GM19025 (cell line): ENCODE measurements around the gene MAP3K5.
"Not testable (repeated sequence)": the region's sequence is repeated elsewhere in the genome, so short reads cannot be mapped to it uniquely, and the experiment has no call there.

Experiments used
- ATAC-seq: cut with Tn5 transposase; IDR thresholded peaks from one replicate; pipeline ENCODE4 v1.9.1; 2021; ENCODE audit warnings: mild to moderate bottlenecking, low read depth, moderate library complexity; ENCODE audit not compliant: unreplicated experiment

MAP3K5 gene

DNA sequence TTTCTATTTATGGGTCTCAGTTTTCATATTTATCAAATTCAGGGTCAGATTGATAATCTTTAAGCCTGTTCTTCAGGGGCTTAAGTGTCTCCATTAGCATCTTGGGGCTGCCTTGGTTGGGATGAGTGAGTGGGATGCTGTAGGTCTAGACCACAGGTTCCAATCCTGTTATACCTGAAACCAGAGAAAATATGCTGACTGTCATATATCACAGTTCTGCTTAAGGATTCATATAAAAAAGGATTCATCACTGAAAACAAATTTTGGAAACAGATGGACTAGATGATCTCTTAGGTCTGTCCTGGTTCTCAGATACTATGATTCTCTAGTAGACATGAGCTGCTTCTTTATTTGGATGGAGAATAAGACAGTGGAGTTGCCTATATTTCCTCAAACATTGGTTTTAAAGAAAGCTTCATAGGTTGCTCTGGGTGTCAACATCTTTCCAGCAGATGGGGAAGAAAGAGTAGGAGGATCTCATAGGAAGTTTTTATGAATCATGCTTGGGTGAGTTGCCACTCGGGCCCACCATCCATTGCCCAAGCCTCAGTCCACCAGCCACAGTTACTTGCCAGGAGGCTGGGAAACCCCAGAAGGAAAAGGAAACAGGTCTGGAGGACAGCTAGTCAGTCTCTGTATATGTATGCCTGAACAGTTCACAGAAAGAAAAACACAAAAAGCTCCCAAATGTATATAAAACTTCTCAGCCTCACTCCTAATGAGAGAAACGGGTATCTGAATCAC is 199.2 kb downstream of the MAP3K5 start:
- no peak for ATAC-seq

DNA sequence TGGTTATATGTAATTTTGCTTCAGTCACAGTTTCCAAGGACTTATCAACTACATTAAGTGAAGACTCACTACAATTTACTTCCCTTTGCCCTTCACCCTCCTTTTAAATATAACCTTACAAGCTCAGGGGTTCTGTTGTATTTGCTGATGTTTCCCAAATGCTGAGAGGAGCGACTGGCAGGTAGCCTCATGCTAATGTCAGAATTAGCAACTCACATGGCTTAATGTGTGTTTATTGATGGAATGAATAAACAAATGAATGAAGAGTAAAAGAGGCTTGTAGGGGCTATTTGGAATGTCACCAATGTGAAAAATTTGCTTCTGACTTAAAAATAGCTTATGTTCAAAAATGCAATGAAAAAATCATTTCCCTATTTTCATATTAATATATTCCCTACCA is 200.7 kb downstream of the MAP3K5 start:
- no peak for ATAC-seq

DNA sequence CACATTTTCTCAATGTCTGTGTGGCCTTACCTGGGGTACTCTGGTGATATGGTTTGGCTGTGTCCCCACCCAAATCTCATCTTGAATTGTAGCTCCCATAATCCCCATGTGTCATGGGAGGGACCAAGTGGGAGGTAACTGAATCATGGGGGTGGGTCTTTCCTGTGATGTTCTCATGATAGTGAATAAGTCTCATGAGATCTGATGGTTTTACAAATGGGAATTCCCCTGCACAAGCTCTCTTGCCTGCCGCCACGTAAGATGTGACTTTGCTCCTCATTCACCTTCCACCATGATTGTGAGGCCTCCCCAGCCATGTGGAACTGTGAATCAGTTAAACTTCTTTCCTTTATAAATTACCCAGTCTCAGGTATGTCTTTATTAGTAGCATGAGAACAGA is 201.4 kb downstream of the MAP3K5 start:
- ATAC-seq, result not testable (repeated sequence)

DNA sequence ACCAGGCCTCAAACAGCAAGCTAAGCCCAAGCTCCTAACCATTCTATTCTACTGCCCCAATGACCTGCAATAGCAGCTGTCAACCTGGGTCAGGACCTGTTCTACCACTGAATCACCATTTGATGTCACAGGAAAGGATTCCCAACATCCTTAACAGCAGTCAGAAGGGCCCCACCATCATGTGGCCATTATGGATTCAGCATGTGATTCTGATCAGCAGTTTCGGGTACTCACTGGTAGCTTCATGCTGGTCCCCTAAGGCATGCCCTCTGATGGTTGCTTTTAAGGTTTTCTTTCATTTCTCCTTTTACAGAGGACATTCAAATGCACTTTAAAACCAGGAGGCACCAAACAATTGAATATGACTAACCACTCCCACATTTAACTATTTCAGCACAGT is 204.8 kb downstream of the MAP3K5 start:
- ATAC-seq, result no peak

DNA sequence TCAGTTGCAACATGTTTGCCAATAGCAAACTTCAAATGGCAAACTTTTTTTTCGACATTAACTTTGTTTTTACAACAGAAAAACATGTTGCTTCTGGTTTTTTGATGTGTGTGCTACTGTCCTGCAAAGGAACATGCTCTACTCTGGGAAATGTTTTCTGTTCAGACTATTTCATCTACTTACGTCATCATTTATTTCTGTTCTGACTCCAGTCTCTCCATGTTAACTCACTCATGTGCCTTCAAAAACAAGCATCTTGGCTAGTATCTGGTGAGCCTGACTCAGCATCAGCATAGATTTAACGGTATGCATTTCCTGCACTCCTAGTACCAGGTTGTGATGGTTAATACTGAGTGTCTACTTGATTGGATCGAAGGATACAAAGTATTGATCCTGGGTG is 206.0 kb downstream of the MAP3K5 start:
- ATAC-seq, result no peak

DNA sequence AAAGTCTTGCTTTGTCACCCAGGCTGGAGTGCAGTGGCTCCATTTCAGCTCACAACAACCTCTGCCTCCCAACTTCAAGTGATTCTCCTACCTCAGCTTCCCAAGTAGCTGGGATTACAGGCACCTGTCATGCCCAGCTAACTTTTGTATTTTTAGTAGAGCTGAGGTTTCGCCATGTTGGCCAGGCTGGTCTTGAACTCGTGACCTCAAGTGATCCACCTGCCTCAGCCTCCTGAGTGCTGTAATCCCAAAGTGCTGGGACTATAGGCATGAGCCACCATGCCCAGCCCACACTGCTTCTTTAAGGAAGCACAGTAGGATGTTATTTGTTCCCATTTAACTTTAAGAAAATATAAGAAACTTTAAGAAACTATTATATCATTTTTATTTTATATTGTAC is 206.8 kb downstream of the MAP3K5 start:
- ATAC-seq, result not testable (repeated sequence)

DNA sequence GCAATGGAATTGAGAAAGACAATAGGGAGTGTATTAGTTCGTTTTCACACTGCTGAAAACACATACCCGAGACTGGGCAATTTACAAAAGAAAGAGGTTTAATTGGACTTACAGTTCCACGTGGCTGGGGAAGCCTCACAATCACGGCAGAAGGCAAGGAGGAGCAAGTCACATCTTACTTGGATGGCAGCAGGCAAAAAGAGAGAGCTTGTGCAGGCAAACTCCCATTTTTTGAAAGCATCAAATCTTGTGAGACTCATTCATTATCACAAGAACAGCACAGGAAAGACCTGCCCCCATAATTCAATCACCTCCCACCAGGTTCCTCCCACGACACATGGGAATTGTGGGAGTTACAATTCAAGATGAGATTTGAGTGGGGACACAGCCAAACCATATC is 208.0 kb downstream of the MAP3K5 start:
- not testable (repeated sequence) for ATAC-seq

DNA sequence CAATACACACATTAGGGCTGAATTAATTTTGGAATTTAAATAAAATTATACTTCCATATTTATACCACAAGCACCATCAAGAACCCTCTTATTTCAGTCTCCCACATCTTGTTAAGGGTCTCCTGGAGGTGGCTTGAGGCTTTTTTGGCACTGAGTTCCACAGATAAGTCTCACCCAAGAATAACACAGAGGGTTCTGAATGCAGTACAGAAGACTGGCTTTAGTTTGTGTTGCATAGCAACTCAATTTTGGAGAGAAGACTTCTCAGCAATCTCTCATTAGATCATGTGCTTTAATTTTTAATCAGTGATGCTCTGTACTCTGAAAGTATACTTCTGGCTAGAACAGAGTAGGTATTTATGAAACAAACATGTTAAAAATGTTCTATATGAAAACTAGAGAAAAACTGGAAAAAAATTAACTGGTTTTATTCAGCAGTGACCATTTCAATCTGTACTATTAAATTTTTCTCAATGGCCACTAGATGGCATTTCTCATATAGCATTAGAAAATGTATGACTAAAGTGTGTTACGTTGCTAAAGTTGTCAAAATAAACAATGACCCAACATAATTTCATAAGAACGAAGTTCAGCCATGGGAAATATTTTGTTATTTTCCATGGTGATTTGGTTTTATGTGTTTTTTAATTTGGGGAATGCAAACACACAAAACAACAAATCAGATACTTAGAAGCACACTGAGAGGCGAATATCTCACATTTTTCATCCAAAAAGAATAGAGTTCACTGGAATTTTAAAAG is 209.4 kb downstream of the MAP3K5 start:
- no peak for ATAC-seq

DNA sequence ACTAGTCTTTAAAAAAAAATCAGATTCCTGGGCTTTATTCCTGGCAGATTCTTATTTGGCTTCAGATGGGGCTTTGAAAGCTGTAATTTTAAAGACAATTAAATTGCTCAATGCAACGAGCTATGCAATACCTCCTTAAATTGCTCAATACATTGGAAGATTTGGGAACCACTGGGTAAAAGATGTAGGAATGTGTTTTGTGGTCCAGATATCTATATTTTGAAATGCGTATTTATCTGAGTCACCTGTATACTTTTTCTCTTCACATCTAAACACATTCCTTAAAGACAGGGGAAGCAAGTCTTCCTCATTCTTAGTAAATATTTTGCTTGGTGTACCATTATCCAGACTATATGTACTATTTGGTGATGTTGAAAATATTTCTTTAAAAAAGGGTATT is 212.5 kb downstream of the MAP3K5 start:
- no peak for ATAC-seq

DNA sequence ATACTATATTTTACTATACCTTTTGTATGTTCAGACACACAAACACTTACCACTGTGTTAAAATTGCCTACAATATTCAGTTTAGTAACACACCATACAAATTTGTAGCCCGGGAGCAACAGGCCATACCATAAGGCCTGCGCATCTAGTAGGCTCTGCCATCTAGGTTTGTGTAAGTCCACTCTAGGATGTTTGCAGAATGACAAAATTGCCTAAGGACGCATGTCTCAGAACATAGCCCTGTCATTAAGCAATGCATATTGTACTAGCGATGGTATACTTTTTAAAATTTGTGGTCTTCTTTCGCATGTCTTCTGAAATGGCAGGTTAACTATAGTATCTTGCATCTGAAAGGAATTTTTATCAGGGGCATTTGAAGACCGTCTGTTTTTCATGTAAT is 215.5 kb downstream of the MAP3K5 start:
- no peak for ATAC-seq

DNA sequence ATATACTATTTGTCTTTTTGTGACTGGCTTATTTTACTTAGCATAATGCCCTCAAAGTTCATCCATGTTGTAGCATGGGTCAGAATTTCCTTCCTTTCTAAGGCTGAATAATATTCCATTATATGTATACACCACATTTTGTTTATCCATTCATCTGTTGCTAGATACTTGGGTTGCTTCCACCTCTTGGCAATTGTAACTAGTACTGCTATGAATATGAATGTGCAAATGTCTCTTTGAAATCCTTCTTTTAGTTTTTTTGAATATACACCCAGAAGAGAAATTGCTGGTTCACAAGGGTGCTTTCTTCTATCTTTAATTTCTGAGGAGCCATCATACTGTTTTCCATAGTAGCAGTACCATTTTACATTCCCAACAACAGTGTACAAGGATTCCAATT is 220.8 kb downstream of the MAP3K5 start:
- ATAC-seq, result no peak

DNA sequence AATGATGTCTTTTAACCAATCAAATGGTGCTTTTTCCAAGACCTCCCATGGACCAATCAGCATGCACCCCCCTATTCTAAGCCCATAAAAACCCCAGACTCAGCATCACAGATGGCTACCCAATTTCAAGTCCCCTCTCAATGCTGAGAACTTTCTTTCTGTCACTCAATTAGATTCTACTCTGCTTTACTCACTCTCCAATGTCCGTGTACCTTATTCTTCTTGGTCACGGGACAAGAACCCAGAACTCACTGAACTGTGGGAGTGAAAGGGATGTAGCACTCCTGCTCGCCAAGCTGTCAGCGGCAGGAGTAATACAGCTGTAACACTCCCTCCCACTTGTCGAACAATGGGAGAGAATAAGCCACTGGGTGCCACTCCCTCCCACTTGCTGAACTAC is 221.2 kb downstream of the MAP3K5 start:
- no peak for ATAC-seq

DNA sequence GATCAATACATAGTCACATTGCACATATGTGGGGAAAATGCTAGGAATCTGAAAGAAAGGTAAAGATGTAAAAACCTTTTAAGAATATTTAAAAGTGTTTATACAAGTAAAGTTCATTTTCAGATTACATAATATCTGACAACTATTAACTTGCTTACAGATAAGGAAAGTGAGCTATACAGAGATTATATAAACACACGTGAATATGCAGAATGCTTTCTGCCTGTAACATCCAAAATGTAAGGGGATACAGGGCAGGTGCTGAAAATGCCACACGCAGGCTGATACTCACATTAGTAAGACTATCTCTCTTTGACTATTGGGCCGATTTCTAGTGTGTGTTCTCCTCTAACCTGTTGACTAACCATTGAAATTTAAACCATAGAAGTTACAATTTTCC is 224.1 kb downstream of the MAP3K5 start:
- ATAC-seq, result no peak

DNA sequence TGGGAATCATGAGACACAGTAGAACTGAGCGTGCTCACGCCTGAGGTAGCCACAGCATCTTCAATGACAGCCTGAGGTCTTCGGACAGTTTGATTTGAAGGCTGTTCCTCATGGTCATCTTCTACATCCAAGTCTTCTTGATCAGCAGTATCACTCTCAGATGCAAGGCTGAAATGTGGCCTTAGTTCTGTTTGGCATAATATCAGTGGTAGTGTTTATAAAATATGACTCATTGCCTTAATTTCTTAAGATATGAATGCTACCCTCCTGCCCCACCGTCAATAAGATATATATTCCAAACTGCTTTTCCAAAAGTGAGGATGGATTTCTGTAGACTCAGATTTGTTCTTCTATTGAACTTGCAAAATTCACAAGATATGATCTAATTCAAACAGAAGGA is 224.6 kb downstream of the MAP3K5 start:
- ATAC-seq, result no peak

DNA sequence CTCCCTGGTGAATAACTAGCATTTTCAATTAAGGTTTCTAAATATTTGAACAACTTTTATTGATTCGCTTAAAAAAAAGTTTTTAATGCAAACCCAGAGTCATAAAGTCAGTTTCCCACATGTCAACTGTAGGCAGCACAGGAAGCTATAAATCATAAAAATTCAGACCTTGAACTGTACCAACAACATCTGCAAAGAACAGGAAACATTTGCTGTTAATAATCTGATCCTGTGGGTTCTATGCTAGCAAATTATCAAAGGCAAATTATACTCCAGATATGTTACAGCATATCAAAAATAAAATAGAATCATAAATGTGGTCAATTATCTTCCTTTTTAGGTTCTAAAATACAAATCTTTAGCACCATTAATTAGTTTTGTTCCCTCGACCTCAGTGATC is 225.4 kb downstream of the MAP3K5 start:
- no peak for ATAC-seq

DNA sequence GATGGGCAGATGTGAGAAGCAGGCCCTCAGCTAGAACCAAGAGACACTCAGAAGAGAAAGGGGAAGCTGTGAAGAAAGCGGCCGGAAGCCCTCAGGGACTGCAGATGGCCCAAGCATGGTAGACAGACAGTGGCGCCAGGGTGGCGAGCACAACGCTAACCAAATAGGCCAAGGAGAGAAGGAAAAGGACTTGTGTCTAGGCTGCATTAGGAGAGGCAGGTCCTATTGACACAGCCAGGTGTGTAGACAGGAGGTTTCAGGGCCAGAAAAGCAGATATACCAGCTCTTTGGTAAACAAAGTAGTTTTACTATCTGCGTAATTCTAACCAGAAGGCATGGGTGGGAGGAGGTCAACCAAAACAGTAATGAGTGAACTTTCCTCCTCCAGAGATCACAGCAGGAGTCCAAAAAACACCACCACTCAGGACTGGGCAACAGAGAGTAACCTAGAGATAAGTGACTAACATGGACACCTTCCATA is 226.2 kb downstream of the MAP3K5 start:
- no peak for ATAC-seq

DNA sequence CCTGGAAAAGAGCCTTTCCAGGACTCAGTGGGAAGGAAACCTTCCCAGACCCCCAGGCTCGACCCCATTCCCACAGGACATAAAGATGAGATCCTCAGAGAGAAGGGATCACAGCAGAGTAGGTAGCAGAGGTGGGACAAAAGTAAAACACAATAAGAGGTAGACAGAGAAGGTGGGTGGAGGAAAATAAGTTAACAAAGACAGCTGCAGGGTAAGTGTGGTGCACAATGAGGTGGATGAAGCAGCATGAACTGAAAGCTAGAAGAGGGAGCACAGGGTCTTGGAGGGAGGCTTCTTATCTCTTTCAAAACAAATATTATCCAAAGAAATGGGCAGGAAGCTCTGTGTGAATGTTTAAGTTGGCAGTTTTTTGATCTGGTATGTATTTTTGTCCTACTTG is 228.1 kb downstream of the MAP3K5 start:
- no peak for ATAC-seq

DNA sequence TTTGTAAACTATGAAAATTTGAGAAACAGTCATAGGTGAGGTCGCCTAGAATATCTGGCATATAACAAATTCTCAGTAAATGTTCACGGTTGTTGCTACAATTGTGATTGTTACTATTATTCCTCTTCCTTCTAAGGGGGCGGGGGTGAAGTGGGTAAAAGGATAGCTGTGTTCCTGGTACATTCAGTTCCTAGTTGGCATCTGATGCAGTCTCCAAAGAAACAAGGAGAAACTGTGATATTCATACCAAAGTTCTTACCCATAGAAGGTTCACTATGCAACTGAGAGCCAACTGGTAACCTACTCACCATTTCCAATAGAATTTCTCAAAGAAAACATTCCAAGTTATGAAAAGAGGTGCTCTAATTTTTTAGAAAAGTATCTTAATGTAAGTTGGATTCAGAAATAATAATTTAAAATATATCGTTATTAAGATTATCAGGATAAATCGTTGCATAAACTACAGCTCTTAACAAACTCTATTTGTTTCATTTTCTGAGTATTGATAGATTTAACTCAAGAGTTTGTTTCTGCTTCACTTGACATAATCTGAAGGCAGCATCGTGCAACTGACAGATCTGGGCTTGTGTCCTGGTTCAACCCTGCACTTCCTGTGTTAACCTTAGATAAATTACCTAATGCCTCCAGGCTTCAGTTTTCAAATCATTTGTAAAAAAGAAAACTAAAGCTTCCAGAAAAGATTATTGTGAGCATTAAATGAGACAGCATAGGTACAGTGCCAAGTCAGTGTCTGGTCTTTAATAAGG is 228.7 kb downstream of the MAP3K5 start:
- ATAC-seq, result no peak

DNA sequence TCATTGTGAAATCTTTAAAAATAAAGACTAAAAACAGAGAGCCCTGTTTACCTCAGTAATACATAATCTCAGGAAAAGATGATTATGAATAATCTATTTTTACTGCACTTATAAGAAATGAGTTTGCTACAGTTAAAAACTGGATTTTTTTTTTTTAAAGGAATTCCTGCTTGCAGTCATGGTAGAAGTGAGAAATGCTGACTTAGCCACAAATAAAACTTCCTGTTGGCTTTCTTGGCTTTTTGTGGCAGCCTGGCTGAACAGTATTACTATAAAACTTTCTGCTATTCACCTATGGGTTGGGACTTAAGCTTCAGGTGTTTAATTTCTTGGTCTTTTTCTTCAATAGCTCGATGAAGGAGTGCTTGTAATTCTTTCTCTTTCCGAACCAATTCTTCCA is 230.1 kb downstream of the MAP3K5 start:
- ATAC-seq, result no peak

DNA sequence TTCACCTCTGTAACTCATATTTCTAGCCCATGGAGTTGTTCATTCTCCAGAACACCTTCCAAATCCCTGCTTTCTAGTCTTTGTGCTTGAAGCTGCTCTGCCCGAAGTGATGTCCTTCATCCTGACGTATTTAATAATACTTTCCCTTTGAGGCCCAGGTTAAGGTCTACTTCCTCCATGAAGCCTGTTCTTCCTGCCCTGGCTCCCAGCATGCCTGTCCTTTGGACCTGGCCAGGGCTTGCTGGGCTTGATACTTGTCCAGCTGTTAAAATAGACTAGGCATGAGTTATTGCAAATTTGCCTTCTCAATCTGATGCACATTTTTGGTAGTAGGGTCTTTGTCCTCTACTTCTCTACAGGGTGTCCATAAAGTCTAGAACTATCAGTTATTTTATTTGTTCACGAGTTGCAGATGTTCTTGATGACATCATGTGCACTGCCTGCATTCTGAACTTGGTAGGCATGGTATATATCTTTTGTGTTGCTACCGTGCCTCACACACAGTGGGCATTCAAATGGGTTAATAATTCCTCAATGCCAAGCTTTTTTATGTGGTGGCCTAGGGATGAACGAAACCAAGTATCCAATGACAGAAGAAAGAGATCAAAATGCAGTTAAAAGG is 239.0 kb downstream of the MAP3K5 start:
- no peak for ATAC-seq

DNA sequence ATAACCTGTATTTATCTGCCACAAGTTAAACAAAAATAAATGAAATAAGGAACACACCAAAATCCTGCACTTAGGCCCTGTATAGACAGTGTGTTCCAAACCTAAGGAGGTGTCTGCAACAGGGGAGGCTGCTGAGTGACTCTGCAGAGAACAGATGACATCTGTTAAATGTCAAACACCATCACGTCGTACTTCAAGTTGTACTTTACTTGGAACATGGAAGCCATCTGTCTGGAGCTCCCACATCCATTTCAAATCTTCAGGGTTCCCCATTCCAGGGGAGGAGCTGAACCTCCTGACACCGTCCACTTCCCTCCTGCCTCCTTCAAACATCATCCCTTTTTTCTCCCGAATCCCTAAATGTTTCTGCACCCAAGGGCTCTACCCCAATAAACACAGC is 240.2 kb downstream of the MAP3K5 start:
- ATAC-seq, result no peak
